ENCODE measurements around the gene ASPSCR1. TPM values are rescaled to one million over a fixed set of nuclear protein-coding genes. Genes with fewer than 3 reads are reported as not detected.

The ASPSCR1 gene
- total and polyA plus RNA-seq, 10 of the 15 experiments (the other 5 are each of a cell fraction or from before 2014, with no cell fraction given) = 1.5 to 48.4 (median 25.4) TPM

GRCh38 chr17:82049521-82049971 is 72.1 kb downstream of the ASPSCR1 start:
- POLR2A ChIA-PET = interaction anchor here (1.0 to 1.5 kb wide), 3 partner anchors 12 to 54 kb away, joined by 3 to 4 read pairs (median 4); partner anchors contain the start of gene DCXR
- Histone ChIP-seq H3K9ac (ENCODE audit: control insufficient read depth, insufficient read depth, low read length) (no peak overlapping the region), H3K79me2 (ENCODE audit: control insufficient read depth, insufficient read depth, low read length) (peaks cover 14% of the 10 kb centered on the region), H3K4me2 (ENCODE audit: control insufficient read depth, insufficient read depth) (no peak overlapping the region), H3K4me1 (ENCODE audit: control insufficient read depth, insufficient read depth, low read length) (peaks cover 4% of the 10 kb centered on the region), H3K4me3 (no peak overlapping the region), H2AFZ (ENCODE audit: control insufficient read depth, low read depth, low read length) (no peak overlapping the region), H4K20me1 (ENCODE audit: control insufficient read depth, insufficient read depth) (no peaks in the 10 kb centered on the region), H3K36me3 (ENCODE audit: control insufficient read depth in 2 of 2, insufficient read depth in 2 of 2, low read length in 1 of 2) (peaks cover 0 to under 1% of the 10 kb centered on the region in 2 experiments; a peak in 3 of 4 replicates), H3K9me3 (replicated peaks; ENCODE audit: control insufficient read depth, insufficient read depth, low read length) (no peaks in the 10 kb centered on the region), H3K27me3 (replicated peaks in 1 of 2; ENCODE audit: control insufficient read depth in 2 of 2, insufficient read depth in 2 of 2, low read length in 1 of 2) (no peaks in the 10 kb centered on the region), H3K27ac (ENCODE audit: control insufficient read depth, insufficient read depth) (no peak overlapping the region)
- RAD21 ChIA-PET (ENCODE audit: unreplicated experiment) = interaction anchor here (1.3 kb wide), 1 partner anchor 12 kb away, joined by 4 read pairs; the partner anchor contains the start of gene DCXR
- in situ Hi-C loops (cut with MboI) (no loop called here), intact Hi-C loops (cut with micrococcal nuclease; ENCODE audit: unreplicated experiment) (no loop called here)
- BruUV-seq (replicated peaks) = no TSS peak
- SMC1A ChIA-PET (ENCODE audit: uncharacterized antibody, unreplicated experiment) = no interaction called here
- ATAC-seq = no peak
- FAIRE-seq = no peak
- DNase-seq (ENCODE audit: low read depth, low spot score) = no peak
- CTCF ChIA-PET = interaction anchor here (1.7 kb wide), 1 partner anchor 12 kb away, joined by 7 read pairs; the partner anchor contains the start of gene DCXR
- WGBS (ENCODE audit: insufficient coverage, insufficient replicate concordance, low lambda C conversion rate, missing lambda C conversion rate) = 81% methylated on average over 16 of the region's 16 CpGs
- no peak for TF ChIP-seq MYB (IDR thresholded peaks at IDR 0.05; ENCODE audit: borderline replicate concordance, low read depth, low read length)
- TF ChIP-seq JUNB (IDR thresholded peaks at IDR 0.05) = no peak
- TF ChIP-seq ZNF687 (IDR thresholded peaks at IDR 0.05) = no peak
- TF ChIP-seq MEF2A (IDR thresholded peaks at IDR 0.05; ENCODE audit: insufficient read depth, low read depth, low read length) = no peak
- no peak for TF ChIP-seq REST (IDR thresholded peaks at IDR 0.05; ENCODE audit: low read depth, low read length)
- TF ChIP-seq CEBPB (IDR thresholded peaks at IDR 0.05; ENCODE audit: borderline replicate concordance in 1 of 2, low read depth in 2 of 2, low read length in 2 of 2) = no peak
- TF ChIP-seq ASH2L (IDR thresholded peaks at IDR 0.05; ENCODE audit: borderline replicate concordance, low read depth) = no peak
- no peak for TF ChIP-seq HDAC6 (IDR thresholded peaks at IDR 0.05; ENCODE audit: unreplicated experiment)
- TF ChIP-seq SREBF2 (IDR thresholded peaks at IDR 0.05; ENCODE audit: low read length) = no peak
- TF ChIP-seq EZH2 (IDR thresholded peaks at IDR 0.05; ENCODE audit: borderline replicate concordance, control insufficient read depth, low read depth, low read length) = no peak
- no peak for TF ChIP-seq BCLAF1 (IDR thresholded peaks at IDR 0.05)
- TF ChIP-seq TCF3 (IDR thresholded peaks at IDR 0.05; ENCODE audit: borderline replicate concordance, insufficient read depth, low read depth, low read length) = no peak
- no peak for TF ChIP-seq ETV6 (conservative IDR thresholded peaks at IDR 0.05 in 1 of 2, IDR thresholded peaks at IDR 0.05 in 1 of 2; ENCODE audit: borderline replicate concordance in 1 of 2, low read depth in 1 of 2)
